AG09319 (cell line): Measurements from ENCODE around the gene EXOC6B.
A peak's percentile ranks its signal among the peaks of the same experiment; 100 is the strongest.

Experiments
- DNase-seq: peaks from one replicate; pipeline ENCODE4 v3.0.0-alpha.2; 2010; ENCODE audit warnings: low read depth; ENCODE audit errors: extremely low read depth
- TF ChIP-seq, protein P1 (sequence below): IDR thresholded peaks from 2 replicates; pipeline ENCODE4 v1.5.1; 2011; ENCODE audit warnings: low read depth, mild to moderate bottlenecking, inconsistent platforms, low read length, moderate library complexity

The EXOC6B gene

DNA sequence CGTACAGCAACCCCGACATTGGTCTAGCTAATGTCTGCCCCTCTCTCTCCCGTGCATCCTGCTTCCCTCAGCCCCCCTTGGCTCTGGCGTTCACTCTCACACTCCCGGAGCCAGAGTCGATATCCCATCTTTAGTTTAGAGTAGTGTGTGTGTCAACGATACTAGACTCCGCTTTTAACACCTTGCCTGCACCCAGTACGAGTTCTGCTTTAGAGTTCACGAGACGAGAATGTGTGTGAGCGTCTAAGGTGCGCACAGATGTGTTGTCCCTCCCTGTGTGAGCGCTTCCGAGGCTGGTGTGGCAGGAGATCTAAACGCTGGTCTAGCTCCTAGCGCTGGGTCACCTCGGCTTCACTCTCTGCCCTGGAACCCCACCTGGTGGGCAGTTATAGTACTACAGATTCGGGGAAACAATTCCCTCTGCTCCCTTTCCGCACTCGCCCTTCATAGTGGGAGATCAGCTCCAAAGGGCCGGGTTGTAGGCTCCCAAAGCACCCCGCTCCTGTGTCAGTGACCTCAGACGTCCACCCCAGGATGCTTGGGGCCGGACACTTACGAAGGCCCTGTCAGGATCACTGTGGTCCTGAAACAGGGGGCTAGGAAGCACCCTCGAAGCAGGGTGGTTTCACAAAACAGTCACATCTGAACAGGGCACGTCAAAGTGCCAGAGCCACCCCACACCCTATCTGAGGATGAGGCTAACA, 675.5 kb downstream of the EXOC6B start:
- peak; percentile 36 for DNase-seq
- TF ChIP-seq, protein P1, sequence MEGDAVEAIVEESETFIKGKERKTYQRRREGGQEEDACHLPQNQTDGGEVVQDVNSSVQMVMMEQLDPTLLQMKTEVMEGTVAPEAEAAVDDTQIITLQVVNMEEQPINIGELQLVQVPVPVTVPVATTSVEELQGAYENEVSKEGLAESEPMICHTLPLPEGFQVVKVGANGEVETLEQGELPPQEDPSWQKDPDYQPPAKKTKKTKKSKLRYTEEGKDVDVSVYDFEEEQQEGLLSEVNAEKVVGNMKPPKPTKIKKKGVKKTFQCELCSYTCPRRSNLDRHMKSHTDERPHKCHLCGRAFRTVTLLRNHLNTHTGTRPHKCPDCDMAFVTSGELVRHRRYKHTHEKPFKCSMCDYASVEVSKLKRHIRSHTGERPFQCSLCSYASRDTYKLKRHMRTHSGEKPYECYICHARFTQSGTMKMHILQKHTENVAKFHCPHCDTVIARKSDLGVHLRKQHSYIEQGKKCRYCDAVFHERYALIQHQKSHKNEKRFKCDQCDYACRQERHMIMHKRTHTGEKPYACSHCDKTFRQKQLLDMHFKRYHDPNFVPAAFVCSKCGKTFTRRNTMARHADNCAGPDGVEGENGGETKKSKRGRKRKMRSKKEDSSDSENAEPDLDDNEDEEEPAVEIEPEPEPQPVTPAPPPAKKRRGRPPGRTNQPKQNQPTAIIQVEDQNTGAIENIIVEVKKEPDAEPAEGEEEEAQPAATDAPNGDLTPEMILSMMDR = peak; percentile 78

DNA sequence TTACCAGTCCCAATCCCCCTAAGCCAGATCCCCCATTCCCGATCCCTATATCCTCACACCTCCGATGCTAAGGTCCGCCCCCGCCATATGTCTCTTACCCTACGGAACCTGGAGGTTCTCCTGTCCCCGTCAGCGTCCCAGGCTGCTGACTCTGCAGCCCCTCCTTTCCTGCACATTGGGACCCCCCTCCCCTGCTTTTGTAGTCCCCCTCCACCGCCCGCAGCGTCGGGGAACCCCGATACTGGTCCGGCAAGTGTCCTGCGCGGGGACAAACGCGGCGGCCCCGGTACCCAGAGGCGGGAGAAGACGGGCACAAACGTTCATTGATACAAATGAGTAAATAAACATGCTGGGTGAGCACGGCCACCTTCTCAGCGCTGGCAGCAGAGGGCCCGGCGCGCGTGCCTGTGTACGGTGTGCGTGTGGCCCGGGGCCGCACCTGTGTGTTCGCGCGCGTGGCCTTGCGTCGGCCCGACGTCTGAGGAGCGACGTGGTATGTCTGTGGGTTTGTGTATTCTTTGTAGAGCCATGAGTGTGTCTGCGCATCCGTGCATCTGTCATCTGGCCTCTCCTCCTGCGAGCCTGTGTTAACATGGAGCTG, 676.2 kb downstream of the EXOC6B start:
- DNase-seq = no peak
- TF ChIP-seq, protein P1 = no peak

DNA sequence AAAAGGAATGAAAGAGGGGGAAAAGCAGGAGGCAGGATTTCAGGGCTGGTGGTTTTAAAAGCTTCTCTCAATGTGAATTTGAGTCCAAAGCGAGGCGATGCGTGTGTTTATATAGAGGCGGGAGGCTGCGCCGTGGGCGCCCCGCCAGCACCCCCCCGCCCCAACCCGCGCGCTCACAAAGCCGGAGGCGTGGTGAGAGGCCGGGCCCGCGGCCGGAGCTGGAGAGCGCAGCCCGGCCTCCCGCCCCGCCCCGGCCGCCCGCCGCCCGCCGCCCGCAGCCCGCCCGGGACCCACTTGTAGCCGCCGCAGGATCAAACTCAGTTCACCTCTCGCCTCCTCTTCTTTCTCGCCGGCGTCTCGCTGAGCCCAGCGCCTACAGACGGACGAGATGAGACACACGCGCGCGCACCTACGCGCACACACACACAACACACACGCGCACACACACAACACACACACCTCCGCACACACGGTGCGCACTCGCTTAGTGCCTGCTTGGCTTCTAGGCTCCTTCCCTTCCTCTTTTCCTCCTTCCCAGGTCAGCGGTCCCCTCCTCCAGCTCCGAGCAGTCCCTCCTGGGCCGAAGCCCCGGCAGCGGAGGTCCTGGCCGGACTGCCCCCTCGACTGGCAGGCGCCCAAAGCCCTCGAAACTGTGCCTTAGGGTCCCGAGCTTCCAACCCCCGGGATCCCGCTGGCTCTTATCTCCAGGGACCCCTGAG, 676.8 kb downstream of the EXOC6B start:
- no peak for DNase-seq
- TF ChIP-seq, protein P1 = no peak

DNA sequence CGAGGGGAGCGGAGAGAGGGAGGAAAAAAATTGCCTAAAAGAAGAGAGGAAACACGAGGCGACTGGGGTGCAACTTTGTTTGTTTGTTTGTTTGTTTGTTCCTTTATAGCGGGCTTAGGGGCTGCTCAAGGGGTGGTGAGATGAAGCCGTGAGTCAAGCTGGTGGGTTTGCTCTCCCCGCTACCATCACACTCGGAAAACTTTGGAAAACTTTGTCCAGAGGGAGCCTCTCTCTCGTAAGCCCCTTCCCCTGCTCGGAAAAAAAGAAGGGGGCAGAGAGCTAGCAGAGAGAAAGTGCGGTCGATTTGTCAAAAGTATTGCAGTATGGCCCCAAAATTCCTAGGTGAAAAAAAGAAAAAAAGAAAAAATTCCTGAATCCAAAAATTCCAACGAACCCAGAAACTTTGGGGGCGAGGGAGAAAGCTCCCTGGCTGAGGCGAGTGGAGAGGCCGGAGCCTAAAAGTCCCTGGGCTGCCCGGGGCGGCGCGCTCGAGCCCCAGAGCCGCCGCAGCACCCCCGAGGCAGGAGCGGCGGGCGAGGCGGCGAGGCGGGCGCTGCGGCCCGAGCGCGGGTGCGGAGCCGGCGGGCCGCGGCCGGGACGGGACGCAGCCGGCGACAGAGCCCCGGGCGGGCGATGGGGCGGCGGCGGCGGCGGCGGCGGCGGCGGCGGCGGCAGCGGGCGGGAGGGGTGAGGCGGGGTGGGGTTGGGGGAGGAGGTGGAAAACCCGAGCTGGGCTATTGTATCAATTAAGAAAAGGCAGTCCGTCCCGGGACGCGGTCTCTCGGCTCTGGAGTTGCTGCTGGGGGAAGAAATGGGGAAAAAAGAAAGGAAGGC, 677.6 kb downstream of the EXOC6B start:
- TF ChIP-seq, protein P1 = no peak; the same call in 1 of the 2 replicates
- no peak for DNase-seq

DNA sequence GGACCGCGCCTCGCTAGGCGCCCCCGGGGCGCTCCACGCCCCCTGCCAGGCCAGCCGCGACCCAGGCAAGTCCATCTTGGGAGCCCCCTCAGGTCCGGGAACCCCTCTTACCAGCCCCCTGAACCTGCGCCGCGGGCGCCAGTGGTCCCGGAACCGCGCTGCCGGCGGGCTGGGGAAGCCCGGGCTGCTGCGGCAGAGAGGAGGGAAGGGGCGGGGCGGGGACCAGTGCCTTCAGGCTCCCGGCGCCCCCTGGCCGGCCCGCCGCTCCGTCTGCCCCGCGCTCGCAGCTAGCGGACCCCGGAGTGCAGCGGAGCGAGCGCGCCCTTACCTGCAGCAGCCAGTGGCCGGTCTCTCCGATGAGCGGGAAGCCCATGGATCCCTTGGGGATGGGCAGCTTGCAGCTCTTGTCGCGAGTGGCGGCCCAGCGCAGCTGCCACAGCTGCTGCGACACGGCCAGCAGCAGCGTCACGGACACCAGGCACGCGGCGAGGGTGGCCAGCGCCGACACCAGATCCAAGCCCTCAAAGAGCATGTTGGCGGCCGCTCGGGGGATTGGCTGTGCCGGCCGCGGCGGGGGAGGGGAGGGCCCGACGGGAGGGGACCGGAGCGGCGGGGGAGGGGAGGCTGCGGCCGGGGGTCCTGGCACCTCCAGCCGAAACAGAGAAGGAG, 678.4 kb downstream of the EXOC6B start, which contains the start of gene CYP26B1:
Gene CYP26B1, minus strand, starts transcription at position 560 of the 669 bp plus-strand sequence. Its CDS starts 28 bp downstream, at position 532.
- DNase-seq = no peak
- TF ChIP-seq, protein P1 = no peak

DNA sequence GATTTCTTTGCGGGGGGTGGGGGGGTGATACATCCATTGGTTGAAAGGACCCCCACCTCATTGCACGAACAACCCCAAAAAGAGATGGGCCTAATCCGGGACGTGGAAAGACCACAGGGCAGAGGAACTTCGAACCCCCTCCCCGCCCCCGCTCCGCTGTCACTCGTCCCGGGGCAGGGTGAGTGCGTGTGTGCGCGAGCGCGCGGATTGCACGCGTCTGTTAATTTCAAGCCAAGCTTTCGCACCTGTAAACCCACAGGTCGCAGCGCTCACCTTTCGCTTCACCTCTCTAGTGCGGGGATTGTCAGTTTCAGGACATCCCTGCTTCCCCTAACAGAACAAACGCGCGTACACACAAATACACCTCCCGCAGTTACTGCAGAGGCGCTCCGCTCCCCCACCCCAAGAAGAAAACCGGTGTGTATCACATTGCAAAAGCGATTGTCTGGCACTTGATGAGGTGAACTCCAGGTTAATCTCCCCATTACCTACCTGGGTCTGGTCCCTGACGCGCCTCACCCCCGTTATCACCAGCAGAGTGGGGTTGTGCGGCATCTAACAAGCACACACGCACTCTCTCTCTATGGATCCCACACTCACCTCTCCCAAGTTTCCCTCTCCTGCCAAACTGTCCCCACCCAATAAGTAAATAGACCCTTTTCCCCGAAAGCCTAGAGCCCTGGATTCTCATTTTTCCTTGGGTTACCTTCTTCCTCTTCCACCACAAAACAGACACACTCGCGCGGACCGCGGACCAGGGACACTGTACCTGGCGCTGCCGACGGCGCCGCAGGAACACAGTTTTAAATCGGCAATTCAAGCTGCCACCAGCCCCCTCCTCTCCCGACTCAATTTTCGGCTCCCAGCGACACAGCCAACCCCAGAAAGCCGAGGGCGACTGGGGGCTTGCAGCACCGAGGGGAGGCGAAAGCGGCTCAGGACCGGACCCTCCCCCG, 679.2 kb downstream of the EXOC6B start:
- TF ChIP-seq, protein P1 = no peak
- no peak for DNase-seq
